Keratinocyte (primary cell): ENCODE measurements around the gene LASP1NB.

Experiments
- EZH2 ChIP-seq: IDR thresholded peaks from one replicate; pipeline ENCODE4 v1.6.1; 2012; ENCODE audit warnings: inconsistent platforms, mild to moderate bottlenecking, low read length, moderate library complexity
- TF ChIP-seq, protein P1 (sequence below), 3 experiments: IDR thresholded peaks in 1 of 3; conservative IDR thresholded peaks in 1 of 3; optimal IDR thresholded peaks in 1 of 3; 2 replicates in 2 of 3; 3 replicates in 1 of 3; pipeline versions ENCODE3 to v1.5.1; 2011; ENCODE audit warnings: low read length in 3 of 3, mild to moderate bottlenecking in 3 of 3, moderate library complexity in 2 of 3, control low read depth in 1 of 3, inconsistent platforms in 1 of 3; ENCODE audit not compliant: insufficient read depth in 2 of 3; ENCODE audit errors: extremely low read depth in 1 of 3

DNA sequence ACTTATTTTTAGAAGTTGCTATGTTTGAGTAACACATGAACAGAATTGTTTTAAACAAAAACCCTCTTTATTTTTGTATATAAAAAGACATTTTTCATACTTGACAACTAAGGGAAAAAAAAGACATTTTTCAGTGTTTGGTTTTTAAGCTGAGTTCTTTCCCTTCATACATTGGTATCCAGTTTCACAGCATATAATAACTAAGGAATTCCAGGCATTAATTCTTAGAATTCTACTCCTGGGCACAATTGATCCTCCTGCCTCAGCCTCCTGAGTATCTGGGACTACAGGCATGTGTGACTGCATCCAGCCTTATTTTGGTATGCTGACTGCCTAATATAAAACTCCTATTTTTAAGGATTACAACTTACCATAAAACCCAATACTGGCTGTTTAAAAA lies 33.3 kb downstream of the LASP1NB start:
- TF ChIP-seq, protein P1, sequence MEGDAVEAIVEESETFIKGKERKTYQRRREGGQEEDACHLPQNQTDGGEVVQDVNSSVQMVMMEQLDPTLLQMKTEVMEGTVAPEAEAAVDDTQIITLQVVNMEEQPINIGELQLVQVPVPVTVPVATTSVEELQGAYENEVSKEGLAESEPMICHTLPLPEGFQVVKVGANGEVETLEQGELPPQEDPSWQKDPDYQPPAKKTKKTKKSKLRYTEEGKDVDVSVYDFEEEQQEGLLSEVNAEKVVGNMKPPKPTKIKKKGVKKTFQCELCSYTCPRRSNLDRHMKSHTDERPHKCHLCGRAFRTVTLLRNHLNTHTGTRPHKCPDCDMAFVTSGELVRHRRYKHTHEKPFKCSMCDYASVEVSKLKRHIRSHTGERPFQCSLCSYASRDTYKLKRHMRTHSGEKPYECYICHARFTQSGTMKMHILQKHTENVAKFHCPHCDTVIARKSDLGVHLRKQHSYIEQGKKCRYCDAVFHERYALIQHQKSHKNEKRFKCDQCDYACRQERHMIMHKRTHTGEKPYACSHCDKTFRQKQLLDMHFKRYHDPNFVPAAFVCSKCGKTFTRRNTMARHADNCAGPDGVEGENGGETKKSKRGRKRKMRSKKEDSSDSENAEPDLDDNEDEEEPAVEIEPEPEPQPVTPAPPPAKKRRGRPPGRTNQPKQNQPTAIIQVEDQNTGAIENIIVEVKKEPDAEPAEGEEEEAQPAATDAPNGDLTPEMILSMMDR (optimal IDR thresholded peaks at IDR 0.05 in 1 of 3, IDR thresholded peaks at IDR 0.05 in 1 of 3, conservative IDR thresholded peaks at IDR 0.05 in 1 of 3; ENCODE audit: extremely low read depth in 1 of 3, insufficient read depth in 2 of 3, low read length in 3 of 3) = no peak
- TF ChIP-seq EZH2 = no peak
